M059J (cell line): Measurements from ENCODE around the gene PSMB9. TPM values are rescaled to one million over a fixed set of nuclear protein-coding genes. Genes with fewer than 3 reads are reported as not detected.
A peak's percentile ranks its signal among the peaks of the same experiment; 100 is the strongest.
"Not testable (repeated sequence)": the region's sequence is repeated elsewhere in the genome, so short reads cannot be mapped to it uniquely, and the experiment has no call there.

Source experiments
- DNase-seq: peaks from one replicate; pipeline ENCODE4 v3.0.0-alpha.2; 2012; ENCODE audit warnings: low read depth
- total RNA-seq: library from RNA; depleted of rRNA; stranded (reverse); fragments of >200 nt; shearing (Covaris generic); gene quantifications from 2 replicates; pipeline ENCODE4 v1.2.3, GENCODE V29; 2014

The PSMB9 gene
- total RNA-seq, 1 experiment from 2014 or later = 412 TPM

DNA sequence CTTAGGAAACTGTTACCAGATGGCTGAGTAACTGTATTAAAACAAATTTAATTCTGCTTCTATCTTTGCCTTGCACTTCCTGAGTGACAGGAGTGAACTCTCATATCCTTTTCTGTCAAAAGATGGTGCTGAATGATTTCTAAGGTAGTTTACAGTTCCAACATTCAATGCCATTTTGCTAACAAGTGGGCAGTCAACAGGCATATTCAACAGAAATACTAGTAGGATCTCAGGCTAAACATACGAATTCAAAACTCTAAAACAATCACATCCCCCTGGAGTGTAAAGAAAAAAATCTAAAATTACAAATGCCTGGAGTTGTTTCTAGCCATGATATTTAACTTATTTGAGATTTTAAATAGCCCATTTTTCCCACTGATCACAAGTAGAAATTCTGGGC lies 6.7 kb downstream of the PSMB9 start:
- no peak for DNase-seq

DNA sequence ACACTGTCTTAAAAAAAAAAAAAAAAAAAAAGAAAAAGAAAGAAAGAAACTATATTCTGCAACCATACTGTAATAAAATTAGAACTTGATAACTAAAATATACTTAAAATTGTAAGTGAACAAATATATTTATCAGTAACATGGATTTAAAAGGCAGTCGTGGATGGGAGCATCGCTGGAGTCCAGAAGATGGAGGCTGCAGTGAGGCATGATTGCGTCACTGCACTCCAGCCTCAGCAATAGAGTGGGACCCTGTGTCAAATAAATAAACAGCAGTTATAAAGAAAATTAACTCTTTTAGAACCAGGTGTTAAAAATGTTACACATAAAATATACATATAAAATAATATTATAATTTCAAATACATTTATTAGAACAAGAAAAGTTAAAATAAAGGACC lies 8.7 kb downstream of the PSMB9 start:
- no peak for DNase-seq

DNA sequence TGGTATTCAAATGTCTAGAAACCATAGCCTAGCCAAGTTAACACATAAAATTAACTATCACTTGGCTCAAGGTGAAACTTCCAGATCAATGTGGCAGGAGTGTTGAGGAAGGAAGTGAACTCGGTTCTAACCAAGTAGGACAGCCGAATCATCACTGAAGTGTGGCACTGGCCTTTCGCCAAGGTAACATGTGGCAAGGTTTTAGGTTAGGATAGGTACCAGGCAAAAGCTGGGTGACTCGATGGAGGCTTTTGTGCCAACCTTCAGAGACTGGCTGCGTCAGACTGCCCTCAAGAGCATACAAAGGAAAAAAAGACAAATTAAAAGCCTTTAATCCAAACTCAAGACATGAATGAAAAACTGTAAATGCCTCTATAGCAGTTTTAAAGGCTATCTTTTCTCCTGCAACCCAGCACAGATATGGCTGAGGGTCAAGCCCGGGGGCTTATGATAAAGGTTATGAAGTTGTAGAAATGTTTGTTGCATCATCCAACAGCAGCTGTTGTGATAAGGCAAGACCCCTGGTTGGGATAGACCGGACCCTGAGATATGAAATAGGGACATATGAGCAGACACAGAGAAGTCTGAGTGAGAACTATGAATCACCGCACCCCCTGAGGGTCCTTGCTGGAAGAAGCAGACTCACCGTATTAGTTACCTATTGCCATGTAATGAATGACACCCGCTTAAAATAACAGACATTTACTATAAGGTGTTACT lies 11.9 kb downstream of the PSMB9 start:
- DNase-seq = no peak

DNA sequence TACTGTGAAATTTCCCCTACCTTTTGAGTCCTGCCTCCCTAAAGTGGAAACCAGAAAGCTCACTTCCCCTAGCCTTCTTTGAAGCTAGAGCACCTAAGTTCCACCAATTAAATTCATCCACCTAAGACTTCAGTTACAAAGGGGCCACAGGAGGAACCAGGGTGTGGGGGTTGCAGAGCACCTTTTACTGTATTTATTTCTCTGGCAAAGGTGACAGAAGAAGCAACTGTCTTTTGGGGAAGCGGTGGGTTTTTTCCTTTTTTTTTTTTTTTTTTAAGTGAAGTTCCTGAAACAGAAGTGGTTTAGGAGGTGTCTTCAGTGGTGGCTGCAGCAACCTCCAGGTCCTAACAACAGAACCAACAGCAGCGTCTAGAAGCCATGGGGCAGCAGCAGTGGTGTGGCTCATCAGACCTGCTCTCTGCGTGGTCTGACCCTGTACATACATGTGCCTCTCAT lies 13.1 kb downstream of the PSMB9 start:
- DNase-seq = no peak

DNA sequence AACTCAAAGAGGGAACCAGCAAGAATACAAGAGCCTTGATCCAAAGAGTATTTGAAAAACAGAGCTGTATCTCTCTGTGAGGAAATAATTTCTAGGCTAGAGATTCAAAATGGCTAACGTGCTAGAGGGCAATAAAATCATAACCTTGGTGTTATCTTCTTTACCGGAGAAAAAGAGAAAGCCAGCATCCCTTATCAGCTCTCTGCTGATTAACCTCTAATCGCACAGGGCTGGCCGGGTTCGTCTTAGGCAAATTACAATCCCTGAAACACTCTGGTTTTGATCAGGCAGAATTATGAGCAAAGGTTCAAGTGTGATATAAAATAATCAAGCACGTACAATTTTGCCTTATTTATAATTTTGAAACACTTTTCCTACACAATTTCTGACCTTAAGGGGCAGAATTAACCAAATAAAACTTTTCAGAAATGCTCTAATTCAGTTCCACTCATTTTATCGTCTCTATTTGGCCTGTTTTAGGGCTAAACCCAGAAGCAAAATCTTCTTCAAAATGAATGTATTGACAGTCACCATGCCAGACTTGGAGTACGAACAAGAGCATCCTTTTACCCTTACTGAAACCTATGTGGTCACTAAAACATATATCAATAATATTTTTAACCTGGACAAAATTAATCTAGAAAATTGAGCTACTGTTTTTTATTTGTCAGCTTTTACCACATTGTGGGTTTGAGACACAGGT lies 13.7 kb downstream of the PSMB9 start:
- no peak for DNase-seq

DNA sequence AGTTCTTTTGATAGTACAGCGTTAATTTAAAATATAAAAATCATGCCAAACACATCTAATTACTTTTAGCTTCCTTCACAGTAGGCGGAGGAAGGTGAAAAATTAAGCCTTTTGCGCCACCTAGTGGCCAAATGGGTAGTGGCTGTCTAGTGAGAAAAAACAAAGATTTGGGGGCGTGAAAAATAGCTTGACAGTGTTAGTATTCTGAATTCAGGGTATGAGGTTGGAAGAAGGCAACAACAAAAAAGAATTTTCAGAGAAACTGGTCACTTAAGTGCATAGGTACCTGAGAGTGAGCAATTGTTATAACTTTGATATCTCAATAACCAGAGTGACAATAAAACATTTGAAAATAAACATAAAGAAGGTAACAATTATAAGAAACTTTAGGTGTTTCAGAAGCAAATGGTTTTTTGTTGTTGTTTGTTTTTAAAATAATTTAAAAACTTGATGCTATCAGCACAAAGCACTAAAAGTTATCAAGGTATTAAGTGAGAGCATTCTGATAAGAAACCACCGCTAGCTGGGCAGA lies 14.3 kb downstream of the PSMB9 start:
- peak; percentile 77 for DNase-seq

DNA sequence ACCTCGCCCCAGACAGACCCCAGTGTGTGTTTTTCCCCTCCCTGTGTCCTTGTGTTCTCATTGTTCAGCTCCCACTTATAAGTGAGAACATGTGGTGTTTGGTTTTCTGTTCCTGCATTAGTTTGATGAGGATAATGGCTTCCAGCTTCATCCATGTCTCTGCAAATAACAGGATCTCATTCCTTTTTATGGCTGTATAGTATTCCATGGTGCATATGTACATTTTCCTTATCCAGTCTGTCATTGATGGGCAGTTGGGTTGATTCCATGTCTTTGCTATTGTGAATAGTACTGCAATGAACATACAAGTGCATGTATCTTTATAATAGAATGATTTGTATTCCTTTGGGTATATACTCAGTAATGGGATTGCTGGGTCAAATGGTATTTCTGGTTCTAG lies 20.0 kb downstream of the PSMB9 start:
- not testable (repeated sequence) for DNase-seq

DNA sequence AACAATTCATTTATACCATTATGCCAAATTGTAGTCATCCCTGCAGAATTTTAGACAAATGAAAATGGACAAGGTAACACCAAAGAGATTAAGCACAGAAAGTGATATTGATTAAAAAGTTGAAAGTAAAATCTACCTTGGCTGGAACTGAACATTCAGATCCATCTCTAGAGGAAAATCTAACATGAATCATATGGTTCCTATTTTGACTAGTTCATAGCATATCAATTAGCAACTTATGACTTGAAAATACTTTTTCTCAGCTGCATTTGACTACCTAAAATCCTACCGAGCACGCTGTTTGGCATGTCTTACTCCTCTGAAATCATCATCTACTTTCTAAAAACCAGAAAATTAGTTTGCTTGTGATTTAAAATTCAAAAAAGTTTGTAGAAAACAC lies 22.6 kb downstream of the PSMB9 start:
- no peak for DNase-seq

DNA sequence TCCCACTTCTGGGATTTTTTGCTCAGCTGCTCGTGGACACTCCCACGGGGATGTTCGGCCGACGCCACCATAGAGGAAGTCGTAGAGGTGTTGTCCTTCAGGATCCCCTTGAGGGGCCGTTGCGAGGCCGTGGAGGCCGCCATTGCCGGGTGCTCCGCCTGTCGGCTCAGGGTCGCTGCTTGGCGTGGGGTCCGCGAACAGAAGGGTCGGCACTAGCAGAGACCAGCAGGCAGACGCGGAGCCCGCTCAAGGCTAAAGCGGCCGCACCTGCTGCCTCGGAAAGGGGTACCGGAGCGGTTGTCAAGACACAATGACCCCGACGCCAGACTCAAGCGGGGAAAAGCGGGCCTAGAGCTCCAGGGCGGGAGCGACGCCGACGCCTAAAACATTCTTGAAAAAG lies 25.7 kb downstream of the PSMB9 start:
- DNase-seq = no peak

DNA sequence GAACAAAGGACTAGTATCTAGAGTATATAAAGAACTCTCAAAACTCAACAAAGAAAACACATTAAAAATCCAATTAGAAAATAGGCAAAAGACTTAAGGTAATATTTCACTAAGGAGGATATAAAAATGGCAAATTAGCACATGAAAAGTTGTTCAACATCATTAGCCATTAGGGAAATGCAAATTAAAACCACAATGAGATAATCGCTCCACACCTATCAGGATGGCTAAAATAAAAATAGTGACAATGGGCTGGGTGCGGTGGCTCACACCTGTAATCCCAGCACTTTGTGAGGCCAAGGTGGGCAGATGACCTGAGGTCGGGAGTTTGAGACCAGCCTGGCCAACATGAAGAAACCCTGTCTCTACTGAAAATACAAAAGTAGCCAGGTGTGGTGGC lies 27.0 kb downstream of the PSMB9 start:
- not testable (repeated sequence) for DNase-seq

DNA sequence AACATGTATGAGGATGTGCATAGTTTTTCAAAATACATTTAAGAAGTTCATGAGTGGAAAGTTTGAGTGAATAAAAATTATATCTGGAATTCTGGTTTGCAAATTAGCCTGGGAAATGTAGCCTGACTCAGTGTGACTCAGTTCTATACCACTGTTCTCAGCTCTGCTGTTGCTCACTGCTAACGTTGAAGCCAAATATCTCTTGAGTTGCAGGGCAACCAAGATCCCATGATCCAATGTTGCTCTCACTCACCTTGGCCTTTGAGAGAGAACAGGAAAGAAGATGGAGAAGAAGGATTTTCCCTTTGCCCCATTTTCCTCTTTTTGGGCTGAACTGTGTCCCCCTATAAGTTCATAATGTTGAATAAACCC lies 28.9 kb downstream of the PSMB9 start:
- DNase-seq = peak; percentile 80

DNA sequence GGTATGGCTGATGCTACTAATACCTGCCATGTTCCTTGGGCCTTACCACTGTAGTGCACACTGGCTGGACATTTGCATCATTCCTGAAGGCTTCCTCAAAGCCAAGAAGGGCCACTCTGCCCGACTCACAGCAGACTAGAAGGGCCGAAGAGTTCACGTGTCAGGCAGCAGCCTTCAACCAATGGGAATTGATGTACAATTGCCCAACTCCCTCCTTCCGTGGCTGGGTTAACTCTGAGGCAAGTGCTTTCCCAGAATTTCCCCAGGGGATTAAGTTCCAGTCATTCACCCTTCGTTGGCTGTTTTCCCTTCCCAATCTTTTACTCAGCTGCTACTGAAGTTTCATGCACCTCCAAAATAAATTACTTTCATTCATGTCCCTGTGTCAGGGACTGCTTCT lies 29.8 kb downstream of the PSMB9 start:
- DNase-seq = peak; percentile 68

DNA sequence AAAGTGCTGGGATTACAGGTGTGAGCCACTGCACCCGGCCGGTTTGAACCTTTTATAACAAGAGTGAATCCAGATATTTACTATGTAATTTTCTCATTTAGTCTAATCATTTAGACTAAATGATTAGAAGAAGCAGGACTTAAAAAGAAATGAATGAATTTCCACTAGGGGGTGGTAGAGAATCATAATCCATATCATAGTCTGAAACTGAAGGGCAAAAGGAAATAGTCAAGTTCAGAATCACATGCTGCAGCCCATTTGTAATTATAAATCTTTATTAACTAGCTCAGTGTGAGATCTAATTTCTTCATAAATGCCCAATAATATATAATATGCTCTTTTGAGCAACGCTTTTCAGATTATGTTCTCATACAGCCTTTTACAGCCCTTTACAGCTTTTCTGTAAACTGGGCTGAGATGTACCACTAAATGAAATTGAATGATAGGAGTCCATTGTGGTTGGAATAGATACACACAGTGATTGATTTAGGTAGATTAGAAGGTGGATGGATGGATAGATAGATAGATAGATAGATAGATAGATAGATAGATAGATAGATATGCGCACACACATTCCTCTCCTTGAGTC lies 31.8 kb downstream of the PSMB9 start:
- peak; percentile 82 for DNase-seq

DNA sequence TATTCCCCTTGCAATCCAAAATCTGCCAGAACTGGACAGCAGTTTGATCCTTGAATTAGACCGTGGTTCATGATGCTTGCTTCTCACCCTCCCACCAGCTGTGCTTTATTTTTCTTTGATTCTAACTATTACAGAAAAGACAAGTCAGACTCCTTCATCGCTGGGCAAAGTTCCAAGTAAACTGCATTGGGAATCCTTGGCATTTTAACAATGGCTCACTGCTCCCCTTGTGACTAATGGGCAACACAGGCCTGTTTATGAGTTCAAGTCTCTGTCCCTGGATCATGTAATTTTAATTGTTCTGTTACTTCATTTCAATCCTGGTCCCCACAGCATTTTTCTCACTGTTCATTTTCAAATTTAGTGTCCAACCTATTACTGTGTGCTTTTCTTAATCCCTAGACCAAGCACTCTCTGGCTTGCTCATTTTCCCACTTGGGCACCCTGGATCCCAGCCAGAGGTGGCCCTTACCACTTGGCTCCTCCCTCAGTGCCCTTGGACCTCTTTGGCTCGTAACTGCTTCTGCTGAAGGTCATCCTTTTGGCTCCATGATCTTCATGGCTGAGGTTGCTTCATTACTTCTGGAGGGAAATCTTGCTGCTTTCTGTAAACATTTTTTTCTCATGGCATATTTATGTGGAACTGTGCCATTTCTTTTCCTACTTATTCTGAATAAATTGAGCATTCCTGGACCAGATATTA lies 32.8 kb downstream of the PSMB9 start:
- DNase-seq = peak; percentile 95

DNA sequence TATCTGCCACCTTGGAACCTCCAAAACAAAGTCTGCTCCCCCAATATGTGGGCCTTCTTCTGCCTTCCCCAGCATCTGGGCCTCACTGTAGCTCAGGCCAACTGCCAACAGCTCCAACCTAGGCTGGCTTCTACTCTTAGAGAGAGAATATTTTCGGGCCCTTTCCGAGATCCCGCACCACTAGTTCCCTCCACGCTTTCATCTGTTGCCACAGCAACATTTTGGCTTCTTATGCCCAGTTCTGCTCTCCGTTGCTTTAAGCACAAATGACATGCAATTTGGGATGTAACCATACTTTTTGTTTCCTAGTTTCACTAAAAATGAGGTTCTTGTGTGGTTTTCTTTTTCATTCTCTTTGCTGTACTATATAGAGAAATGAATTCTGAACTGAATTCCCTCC lies 33.6 kb downstream of the PSMB9 start:
- DNase-seq = no peak

DNA sequence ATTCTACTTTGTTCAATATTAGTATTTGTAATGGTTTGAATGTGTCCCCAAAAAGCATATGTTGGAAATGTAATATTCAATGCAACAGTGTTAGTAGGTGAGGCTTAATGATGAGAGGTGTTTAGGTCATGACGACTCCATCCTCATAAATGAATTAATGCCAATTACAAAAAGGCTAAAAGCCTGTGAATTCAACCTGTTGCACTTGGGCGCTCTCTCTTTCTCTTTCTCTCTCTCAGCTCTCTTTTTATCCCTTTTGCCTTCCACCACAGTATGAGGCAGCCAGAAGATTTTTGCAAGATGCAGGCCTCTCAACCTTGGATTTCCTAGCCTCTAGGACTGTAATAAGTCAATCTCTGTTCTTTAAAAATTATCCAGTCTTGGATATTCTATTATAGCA lies 34.6 kb downstream of the PSMB9 start:
- DNase-seq = no peak

DNA sequence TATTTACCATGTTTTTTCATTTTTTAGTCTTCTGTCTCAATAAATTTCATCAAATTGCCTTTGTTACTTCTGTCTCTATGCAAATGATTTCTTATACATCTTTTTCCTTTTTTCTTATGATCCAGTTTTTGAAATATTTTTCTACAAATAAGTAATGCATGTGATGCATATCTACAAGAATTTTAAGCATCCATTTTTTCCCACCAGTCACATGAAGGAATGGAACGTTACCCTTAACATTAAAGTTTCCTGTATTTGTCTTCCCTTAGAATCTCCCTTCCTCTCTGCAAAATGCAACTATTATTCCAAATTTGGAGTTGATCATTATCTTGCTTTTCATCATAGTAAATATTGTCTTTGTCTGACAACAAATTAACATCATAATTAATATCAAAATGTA lies 35.5 kb downstream of the PSMB9 start:
- DNase-seq = no peak

DNA sequence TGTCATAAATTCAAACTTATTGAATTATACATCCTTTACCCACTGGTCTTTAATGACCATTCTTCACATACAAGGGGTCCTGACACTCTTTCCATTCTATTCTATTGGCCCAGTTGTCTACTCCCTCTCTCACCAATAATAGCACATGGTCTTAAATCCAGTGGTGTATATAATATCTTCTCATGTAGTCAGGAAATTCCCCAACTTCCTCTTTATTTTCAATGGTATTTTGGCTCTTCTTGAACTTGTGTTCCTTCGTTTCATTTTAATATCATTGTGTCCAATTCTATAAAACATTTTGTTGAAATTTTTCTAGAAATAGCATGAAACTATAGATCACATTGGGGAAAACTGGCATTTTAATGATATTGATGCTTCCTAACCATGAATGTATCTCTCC lies 36.8 kb downstream of the PSMB9 start:
- no peak for DNase-seq

DNA sequence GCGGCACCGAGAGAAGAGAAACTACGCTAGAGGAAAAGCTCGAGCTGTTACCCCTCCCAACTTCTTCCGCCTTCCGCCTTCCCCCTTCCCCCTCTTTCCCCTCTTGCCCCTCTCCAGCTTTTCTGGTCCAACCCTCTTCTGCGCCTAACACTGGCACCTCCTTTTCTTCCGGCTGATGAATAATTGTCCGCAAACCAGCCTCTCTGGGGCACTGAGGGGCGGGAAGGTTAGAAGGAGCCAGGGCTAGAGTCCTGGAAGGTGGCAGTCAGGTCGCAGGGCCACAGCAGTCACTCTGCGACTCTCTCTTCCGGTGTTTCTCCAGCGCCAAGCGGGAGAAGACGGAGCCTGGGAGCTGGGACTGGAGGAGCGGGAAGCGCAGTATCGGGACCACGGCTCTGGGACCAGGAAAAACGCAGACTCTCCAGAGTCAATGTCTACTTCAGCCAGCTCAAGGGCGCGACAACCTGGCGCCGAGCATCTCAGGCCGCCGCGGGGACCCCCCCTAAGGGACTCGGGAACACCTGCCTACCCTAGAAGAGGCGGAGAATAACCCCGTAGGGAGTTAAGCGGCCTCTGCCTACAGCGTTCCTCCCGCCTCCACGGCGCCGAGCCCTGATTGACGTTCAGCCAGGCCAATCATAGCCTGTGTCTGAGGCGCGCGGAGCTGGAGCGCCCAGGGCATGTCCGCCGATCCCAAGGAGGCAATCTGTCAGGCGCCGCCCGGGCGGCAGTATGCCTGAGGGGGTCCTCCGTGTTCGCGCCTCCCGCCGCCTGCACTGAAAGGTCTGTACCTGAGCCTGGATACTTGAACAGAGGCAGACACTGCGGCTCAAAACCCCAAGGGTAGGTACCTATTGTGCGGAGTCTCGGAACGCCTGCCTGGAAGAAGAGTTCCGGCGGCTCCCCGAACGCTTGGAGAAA lies 40.4 kb downstream of the PSMB9 start:
- DNase-seq = peak; percentile 93

DNA sequence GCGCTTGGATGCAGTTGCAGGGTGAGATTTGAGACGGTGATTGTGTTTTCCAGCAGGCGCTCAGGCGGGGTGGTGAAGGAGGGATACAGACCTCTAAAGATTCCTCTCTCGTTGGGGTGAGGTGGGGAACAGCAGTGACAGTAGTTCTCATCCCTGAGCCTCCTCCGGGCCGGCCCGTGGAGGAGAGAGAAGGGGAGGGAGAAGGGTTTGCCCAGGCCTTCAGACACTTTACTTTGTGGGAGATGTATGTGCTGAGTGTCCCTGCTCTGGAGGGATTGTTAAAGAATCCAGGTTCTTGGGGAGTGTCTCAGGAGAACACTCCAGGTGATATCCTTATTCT lies 41.0 kb downstream of the PSMB9 start:
- DNase-seq = no peak

DNA sequence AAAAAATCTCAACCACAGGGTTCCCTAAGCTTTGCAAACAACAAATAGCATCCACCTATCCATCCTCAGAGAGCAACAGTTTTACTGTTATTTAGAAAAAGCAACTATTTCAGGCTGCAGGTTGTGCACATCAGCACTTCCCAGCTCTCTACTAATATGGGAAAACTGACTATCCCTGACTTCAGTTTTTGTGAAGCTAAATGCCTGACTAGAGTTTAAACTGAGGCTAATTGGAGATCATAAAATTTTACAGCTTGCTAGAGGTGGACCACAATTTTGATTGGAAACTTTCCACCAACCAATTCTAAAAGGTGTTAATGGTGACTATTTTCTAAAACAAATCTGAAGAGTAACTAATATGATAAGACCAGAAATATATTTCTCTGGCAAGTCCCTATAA lies 50.0 kb downstream of the PSMB9 start:
- DNase-seq = no peak
